ENCODE results near the gene ARF5. TPM values are rescaled to one million over a fixed set of nuclear protein-coding genes. Genes with fewer than 3 reads are reported as not detected.
A peak's percentile ranks its signal among the peaks of the same experiment; 100 is the strongest.

Gene ARF5
- total and polyA plus RNA-seq, 7 experiments from 2014 or later: 74.6 to 158 (median 107) TPM

DNA sequence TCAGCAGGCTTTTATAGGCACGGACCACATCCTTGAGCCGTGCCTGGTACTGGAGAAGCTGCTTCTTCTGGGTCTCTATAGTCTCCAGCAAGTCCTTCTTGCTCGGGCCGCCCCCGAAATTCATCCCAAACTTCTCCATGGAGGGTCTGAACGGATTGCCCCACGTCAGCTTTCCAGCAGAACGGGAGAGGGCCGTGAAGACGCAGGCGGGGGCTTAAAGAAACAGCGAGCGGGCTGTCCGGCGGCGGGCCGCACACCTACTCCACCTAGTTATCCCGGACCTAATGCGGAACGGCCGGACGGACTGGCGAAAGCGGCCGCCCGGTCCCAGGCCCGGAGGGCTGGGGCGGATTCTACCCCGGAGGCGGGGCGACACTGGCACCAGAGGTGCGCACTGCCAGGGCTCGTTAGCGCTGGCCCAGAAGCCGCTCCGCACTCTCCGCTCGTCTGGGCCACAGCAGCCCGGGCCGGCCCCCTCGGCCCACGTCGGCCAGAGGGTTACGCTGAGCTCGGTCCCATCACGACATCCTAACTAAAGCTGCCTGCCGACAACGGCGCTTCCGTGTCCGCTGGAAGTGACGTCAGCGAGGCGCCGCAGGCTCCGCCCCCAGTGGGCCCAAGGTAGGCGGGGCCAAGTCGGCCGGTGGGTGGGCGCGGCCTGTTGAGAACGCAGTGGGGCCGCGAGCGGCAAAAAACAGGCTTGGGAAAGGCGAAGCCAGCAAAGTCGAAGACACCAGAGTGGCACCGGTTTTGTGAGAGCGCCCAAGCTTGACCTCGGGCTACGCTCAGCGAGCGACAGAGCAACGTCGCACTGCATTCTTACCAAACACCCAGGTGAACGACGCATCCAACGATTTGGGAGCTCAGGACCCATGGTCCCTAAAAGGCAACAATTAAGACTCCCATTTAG, 2.9 kb upstream of the ARF5 start, which contains the start of gene GCC1:
GCC1 (minus strand) TSS at position 553 of the 910 bp plus-strand sequence; CDS start at position 139, 414 bp downstream.
- Histone ChIP-seq H3K27ac (ENCODE audit: low read depth, low read length) (peak within 1 kb of the TSS; percentile 88), H3K4me3 (ENCODE audit: low read length) (peak within 1 kb of the TSS; percentile 87), H3K4me1 (ENCODE audit: control insufficient read depth in 2 of 2, insufficient read depth in 2 of 2, low read length in 2 of 2) (peaks cover 47 to 55% of the 10 kb centered on the region in 2 donors), H3K36me3 (ENCODE audit: control insufficient read depth in 2 of 3, insufficient read depth in 3 of 3, low read length in 3 of 3) (peaks cover 0 to 34% (median 6%) of the 10 kb centered on the region in 3 experiments), H3K27me3 (ENCODE audit: control insufficient read depth in 2 of 2, insufficient read depth in 2 of 2, low read length in 2 of 2) (no peaks in the 10 kb centered on the region), H3K9me3 (ENCODE audit: control insufficient read depth in 2 of 3, low read length in 3 of 3) (no peaks in the 10 kb centered on the region)
- ATAC-seq: peak; percentile 87
- intact Hi-C loops (cut with micrococcal nuclease): loop anchor here (1.0 to 10.0 kb wide), 11 partner anchors 173 to 1637 kb away; partner anchors contain the start of genes HILPDA (in 2 of the 2), RBM28 (in 2 of the 2), ATP6V1F (in 1 of the 2) and IMPDH1 (in 1 of the 2)
- peak; percentile 87 to 98 (median 93) for DNase-seq
- Mint-ChIP-seq H3K27me3 (no peaks in the 10 kb centered on the region), H3K4me3 (peak within 1 kb of the TSS; percentile 86 to 98 (median 92)), H3K27ac (peak within 1 kb of the TSS; percentile 77 to 97 (median 94)), H3K9me3 (peaks cover 0 to 2% (median 0%) of the 10 kb centered on the region in 11 donors), H3K36me3 (peaks cover 7 to 34% (median 10%) of the 10 kb centered on the region in 5 donors), H3K4me1 (peaks cover 55 to 88% (median 78%) of the 10 kb centered on the region in 7 donors)
- POLR2A ChIA-PET: interaction anchor here (0.6 to 5.9 kb wide), 7 partner anchors 9 to 320 kb away, joined by 3 to 40 read pairs (median 6); partner anchors contain the start of genes SND1 and ZNF800
- CTCF ChIA-PET: interaction anchor here (1.0 kb wide), 1 partner anchor 43 kb away, joined by 3 read pairs; no protein-coding TSS in a partner anchor

DNA sequence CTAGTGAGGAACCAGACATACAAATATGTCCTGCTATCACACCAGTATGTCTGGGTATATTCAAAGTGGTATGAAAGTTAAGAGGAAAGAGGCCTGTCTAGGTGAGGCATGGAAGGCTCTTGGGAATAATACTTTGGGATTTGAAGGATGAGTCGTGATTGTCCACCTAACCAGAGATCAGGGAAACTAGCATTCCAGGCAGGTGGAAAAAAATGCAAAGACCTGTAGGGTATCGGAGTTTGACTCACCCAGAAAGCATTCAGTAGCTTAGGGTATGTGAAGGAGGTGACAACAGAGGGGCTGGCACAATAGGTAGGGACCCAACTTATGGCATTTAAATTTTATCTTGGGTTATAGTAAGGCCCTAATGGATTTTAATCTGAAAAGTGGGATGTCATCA, 1.9 kb upstream of the ARF5 start:
- Histone ChIP-seq H3K27me3 (ENCODE audit: control insufficient read depth in 2 of 2, insufficient read depth in 2 of 2, low read length in 2 of 2) (no peaks in the 10 kb centered on the region), H3K4me3 (ENCODE audit: low read length) (no peak overlapping the region), H3K27ac (ENCODE audit: low read depth, low read length) (no peak overlapping the region), H3K36me3 (ENCODE audit: control insufficient read depth in 2 of 3, insufficient read depth in 3 of 3, low read length in 3 of 3) (peaks cover 2 to 38% (median 6%) of the 10 kb centered on the region in 3 experiments), H3K4me1 (ENCODE audit: control insufficient read depth in 2 of 2, insufficient read depth in 2 of 2, low read length in 2 of 2) (peaks cover 42 to 50% of the 10 kb centered on the region in 2 donors), H3K9me3 (ENCODE audit: control insufficient read depth in 2 of 3, low read length in 3 of 3) (no peaks in the 10 kb centered on the region)
- DNase-seq (no peak), ATAC-seq (no peak)
- H3K27me3 Mint-ChIP-seq: no peaks in the 10 kb centered on the region
- peaks cover 0 to 2% (median 0%) of the 10 kb centered on the region in 11 donors for H3K9me3 Mint-ChIP-seq
- H3K27ac Mint-ChIP-seq: peak overlapping the region in 8 of 9 donors; percentile 77 to 97 (median 94)
- intact Hi-C loops (cut with micrococcal nuclease): loop anchor here (5.0 to 10.0 kb wide), 9 partner anchors 174 to 1636 kb away; partner anchors contain the start of genes HILPDA (in 2 of the 2), ATP6V1F (in 1 of the 2), IMPDH1 (in 1 of the 2) and RBM28 (in 1 of the 2)
- peaks cover 5 to 33% (median 12%) of the 10 kb centered on the region in 5 donors for H3K36me3 Mint-ChIP-seq
- H3K4me3 Mint-ChIP-seq: peak overlapping the region; percentile 86 to 98 (median 92)
- CTCF ChIA-PET: interaction anchor here (0.7 kb wide), 1 partner anchor 13 kb away, joined by 3 read pairs; no protein-coding TSS in a partner anchor
- POLR2A ChIA-PET: interaction anchor here (0.6 to 5.9 kb wide), 6 partner anchors 8 to 319 kb away, joined by 3 to 40 read pairs (median 7); partner anchors contain the start of genes SND1 and ZNF800
- H3K4me1 Mint-ChIP-seq: peaks cover 50 to 81% (median 69%) of the 10 kb centered on the region in 7 donors

DNA sequence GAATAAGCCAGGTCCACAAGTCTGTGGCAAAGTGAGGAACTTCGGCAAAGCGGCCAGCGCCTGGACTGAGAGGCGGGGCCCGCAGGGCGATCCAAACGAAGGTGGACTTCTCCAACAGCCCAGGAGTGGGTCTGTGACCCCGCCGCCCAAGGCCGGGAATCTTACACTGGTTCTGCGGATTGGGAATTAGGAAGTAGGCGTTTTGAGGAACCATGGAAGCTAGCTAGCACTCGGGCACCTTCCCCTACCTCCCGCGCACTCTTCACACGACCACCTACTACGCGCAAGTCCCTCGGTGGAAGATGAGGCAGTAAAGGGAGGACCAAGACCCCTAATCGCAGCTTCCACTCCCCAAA, 570 bp upstream of the ARF5 start:
- peak overlapping the region in 8 of 9 donors; percentile 13 to 94 (median 88) for H3K27ac Mint-ChIP-seq
- peak overlapping the region; percentile 93 for H3K27ac ChIP-seq (ENCODE audit: low read depth, low read length)
- no peak for DNase-seq
- H3K9me3 Mint-ChIP-seq: no peaks in the 10 kb centered on the region
- peak overlapping the region; percentile 73 to 98 (median 92) for H3K4me3 Mint-ChIP-seq
- intact Hi-C loops (cut with micrococcal nuclease): loop anchor here (1.0 to 10.0 kb wide), 13 partner anchors 64 to 1635 kb away; partner anchors contain the start of genes HILPDA (in 2 of the 2), ATP6V1F (in 1 of the 2), GRM8 (in 1 of the 2) and IMPDH1 (in 1 of the 2)
- H3K9me3 ChIP-seq (ENCODE audit: control insufficient read depth in 2 of 3, low read length in 3 of 3): no peaks in the 10 kb centered on the region
- H3K4me3 ChIP-seq (ENCODE audit: low read length): peak overlapping the region; percentile 77
- ChIA-PET CTCF (interaction anchor here (1.2 kb wide), 1 partner anchor 840 kb away, joined by 4 read pairs; no protein-coding TSS in a partner anchor), POLR2A (interaction anchor here (1.3 to 5.9 kb wide), 2 partner anchors 64 to 195 kb away, joined by 4 to 40 read pairs; partner anchors contain the start of genes SND1 and ZNF800)
- peaks cover 12 to 27% (median 12%) of the 10 kb centered on the region in 5 donors for H3K36me3 Mint-ChIP-seq
- H3K27me3 Mint-ChIP-seq: no peaks in the 10 kb centered on the region
- no peak for ATAC-seq
- H3K36me3 ChIP-seq (ENCODE audit: control insufficient read depth in 2 of 3, insufficient read depth in 3 of 3, low read length in 3 of 3): peaks cover 0 to 31% (median 7%) of the 10 kb centered on the region in 3 experiments
- peaks cover 45 to 72% (median 63%) of the 10 kb centered on the region in 7 donors for H3K4me1 Mint-ChIP-seq
- peaks cover 35 to 40% of the 10 kb centered on the region in 2 donors for H3K4me1 ChIP-seq (ENCODE audit: control insufficient read depth in 2 of 2, insufficient read depth in 2 of 2, low read length in 2 of 2)
- no peaks in the 10 kb centered on the region for H3K27me3 ChIP-seq (ENCODE audit: control insufficient read depth in 2 of 2, insufficient read depth in 2 of 2, low read length in 2 of 2)

DNA sequence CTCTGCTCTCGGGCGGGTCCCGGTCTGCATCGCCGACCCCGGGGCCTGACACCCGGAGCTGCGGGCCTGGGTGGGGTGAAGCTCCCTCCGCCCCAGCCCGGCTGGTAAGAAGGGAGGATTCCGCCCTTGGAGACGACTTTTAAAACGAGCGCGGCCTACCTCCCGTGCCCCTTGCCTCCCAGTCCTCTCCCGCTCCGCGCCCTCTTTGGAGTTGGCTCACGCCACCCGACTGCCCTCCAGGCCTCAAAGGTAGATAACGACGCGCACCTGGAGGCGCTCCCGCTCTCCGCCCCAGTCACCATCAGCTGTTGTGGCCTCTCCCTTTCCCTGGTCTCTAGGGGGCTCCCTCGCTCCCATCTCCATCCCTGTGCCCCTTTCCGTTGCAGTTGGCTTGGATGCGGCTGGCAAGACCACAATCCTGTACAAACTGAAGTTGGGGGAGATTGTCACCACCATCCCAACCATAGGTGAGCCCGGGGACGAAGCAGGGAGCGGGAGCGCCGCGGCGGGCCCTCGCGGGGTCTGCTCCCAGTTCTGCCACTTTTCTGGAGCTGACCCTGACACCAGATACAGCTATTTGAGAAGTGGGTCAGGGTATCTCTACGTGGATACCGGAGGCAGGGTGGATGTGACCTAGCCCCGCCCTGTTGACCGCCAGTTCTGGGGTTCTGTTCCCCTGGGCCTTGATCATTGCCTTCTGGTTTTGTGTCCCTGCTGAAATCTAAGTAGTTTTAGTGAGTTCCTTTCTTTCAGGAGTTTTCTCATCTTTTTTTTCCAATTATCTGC, 679 bp downstream of the ARF5 start:
- POLR2A ChIA-PET: interaction anchor here (1.0 to 5.9 kb wide), 3 partner anchors 63 to 196 kb away, joined by 3 to 40 read pairs (median 4); partner anchors contain the start of genes SND1 and ZNF800
- peak overlapping the region; percentile 77 for H3K4me3 ChIP-seq (ENCODE audit: low read length)
- Mint-ChIP-seq H3K4me3 (peak overlapping the region; percentile 84 to 99 (median 96)), H3K36me3 (peaks cover 5 to 15% (median 6%) of the 10 kb centered on the region in 5 donors), H3K4me1 (peaks cover 34 to 59% (median 50%) of the 10 kb centered on the region in 7 donors), H3K9me3 (no peaks in the 10 kb centered on the region), H3K27ac (peak overlapping the region; percentile 82 to 97 (median 95)), H3K27me3 (no peaks in the 10 kb centered on the region)
- intact Hi-C loops (cut with micrococcal nuclease): loop anchor here (1.0 to 10.0 kb wide), 13 partner anchors 62 to 1633 kb away; partner anchors contain the start of genes HILPDA (in 2 of the 2), ATP6V1F (in 1 of the 2), GRM8 (in 1 of the 2) and IMPDH1 (in 1 of the 2)
- DNase-seq (peak in 1 of 9 donors; percentile 25), ATAC-seq (peak; percentile 10)
- H3K27me3 ChIP-seq (ENCODE audit: control insufficient read depth in 2 of 2, insufficient read depth in 2 of 2, low read length in 2 of 2): no peaks in the 10 kb centered on the region
- CTCF ChIA-PET: interaction anchor here (0.7 to 1.2 kb wide), 3 partner anchors 16 to 839 kb away, joined by 3 to 4 read pairs (median 3); no protein-coding TSS in a partner anchor
- H3K27ac ChIP-seq (ENCODE audit: low read depth, low read length): peak overlapping the region; percentile 93
- peaks cover 26 to 30% of the 10 kb centered on the region in 2 donors for H3K4me1 ChIP-seq (ENCODE audit: control insufficient read depth in 2 of 2, insufficient read depth in 2 of 2, low read length in 2 of 2)
- H3K36me3 ChIP-seq (ENCODE audit: control insufficient read depth in 2 of 3, insufficient read depth in 3 of 3, low read length in 3 of 3): peaks cover 0 to 26% (median 7%) of the 10 kb centered on the region in 3 experiments
- H3K9me3 ChIP-seq (ENCODE audit: control insufficient read depth in 2 of 3, low read length in 3 of 3): no peaks in the 10 kb centered on the region

DNA sequence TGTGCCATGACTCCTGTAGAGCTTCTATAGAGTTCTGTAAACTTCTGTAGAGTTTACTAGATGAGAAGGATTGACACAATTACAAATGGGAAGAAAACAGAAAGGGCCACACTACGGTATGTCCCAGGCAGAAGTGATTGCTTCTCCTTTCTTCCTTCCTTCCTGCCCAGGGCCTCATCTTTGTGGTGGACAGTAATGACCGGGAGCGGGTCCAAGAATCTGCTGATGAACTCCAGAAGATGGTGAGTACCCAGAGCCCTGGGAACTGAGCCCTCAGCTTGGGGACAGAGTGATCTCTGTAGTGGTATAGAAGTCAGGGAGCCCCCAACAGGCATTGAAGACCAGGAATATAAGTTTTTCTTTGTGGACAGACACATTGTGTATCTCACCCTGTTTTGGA, 1.7 kb downstream of the ARF5 start:
- POLR2A ChIA-PET: no interaction called here
- ATAC-seq: no peak
- Histone ChIP-seq H3K36me3 (ENCODE audit: control insufficient read depth in 2 of 3, insufficient read depth in 3 of 3, low read length in 3 of 3) (peaks cover 0 to 26% (median 7%) of the 10 kb centered on the region in 3 experiments), H3K9me3 (ENCODE audit: control insufficient read depth in 2 of 3, low read length in 3 of 3) (no peaks in the 10 kb centered on the region), H3K4me3 (ENCODE audit: low read length) (no peak overlapping the region), H3K4me1 (ENCODE audit: control insufficient read depth in 2 of 2, insufficient read depth in 2 of 2, low read length in 2 of 2) (peaks cover 16 to 20% of the 10 kb centered on the region in 2 donors), H3K27me3 (ENCODE audit: control insufficient read depth in 2 of 2, insufficient read depth in 2 of 2, low read length in 2 of 2) (no peaks in the 10 kb centered on the region), H3K27ac (ENCODE audit: low read depth, low read length) (peak overlapping the region; percentile 93)
- Mint-ChIP-seq H3K27ac (peak overlapping the region; percentile 48 to 96 (median 88)), H3K36me3 (peaks cover 5 to 14% (median 6%) of the 10 kb centered on the region in 5 donors), H3K9me3 (no peaks in the 10 kb centered on the region), H3K27me3 (no peaks in the 10 kb centered on the region), H3K4me1 (peaks cover 26 to 49% (median 40%) of the 10 kb centered on the region in 7 donors), H3K4me3 (peak overlapping the region; percentile 84 to 99 (median 96))
- intact Hi-C loops (cut with micrococcal nuclease): loop anchor here (2.0 to 10.0 kb wide), 11 partner anchors 178 to 1632 kb away; partner anchors contain the start of genes HILPDA (in 2 of the 2), ATP6V1F (in 1 of the 2), GRM8 (in 1 of the 2) and IMPDH1 (in 1 of the 2)
- CTCF ChIA-PET: no interaction called here
- no peak for DNase-seq

Data from naive thymus-derived CD4-positive, alpha-beta T cell (primary cell).